Measurements from ENCODE around the gene STYXL2.

STYXL2 gene

GRCh38 chr1:167136806-167137205 lies 42.9 kb downstream of the STYXL2 start:
- DNase-seq, result no peak

GRCh38 chr1:167137332-167137781 lies 43.5 kb downstream of the STYXL2 start:
- DNase-seq, result no peak

- no peak for DNase-seq
Measured at GRCh38 chr1:167137793-167138510, 44.1 kb downstream of the STYXL2 start.

- no peak for DNase-seq
Measured at GRCh38 chr1:167138703-167139102, 44.8 kb downstream of the STYXL2 start.

GRCh38 chr1:167141963-167142362 lies 48.1 kb downstream of the STYXL2 start:
- DNase-seq, result no peak
